HepG2 (cell line): Measurements from ENCODE around the gene TSHZ2. TPM values are rescaled to one million over a fixed set of nuclear protein-coding genes. Genes with fewer than 3 reads are reported as not detected.

ENCODE experiments used
- ATAC-seq: fragments of 200-7000 bp; cut with Tn5 transposase; 3 replicates; pipeline ENCODE4 v1.9.1; 2020; ENCODE audit warnings: mild to moderate bottlenecking, moderate library complexity
- BruUV-seq: library from RNA; stranded (reverse); fragments of 400-500 nt; replicated peaks from 2 replicates; lab custom pipeline; 2021; lab: Mats Ljungman, UMichigan
- CTCF ChIA-PET: fragments of 300-600 bp; formaldehyde crosslinking; extraction: SDS; loops from one replicate; lab custom pipeline; 2021; ENCODE audit warnings: low total read pairs, inconsistent platforms, low intra/inter-chr PET ratio; lab: Yijun Ruan, JAX
- POLR2A ChIA-PET: fragments of 350-600 bp; sonication (Branson Sonifier 250); formaldehyde crosslinking; loops from one replicate; lab custom pipeline; 2020; ENCODE audit warnings: antibody characterized with exemption, inconsistent platforms; lab: Yijun Ruan, JAX
- DNase-seq: peaks from one replicate; pipeline ENCODE4 v3.0.0-alpha.2; 2015; ENCODE audit warnings: low spot score
- FAIRE-seq: peaks from 3 replicates; lab custom pipeline; 2011; peaks lifted over from hg19 to GRCh38; lab: Jason Lieb, UNC
- H2AFZ ChIP-seq: one replicate; pipeline ENCODE4 v1.6.1; 2011; ENCODE audit warnings: low read length, inconsistent platforms
- H3K27ac ChIP-seq: fragments of 300-600 bp; 3 replicates; pipeline ENCODE4 v1.8.0; 2011; ENCODE audit warnings: mixed run types, mild to moderate bottlenecking, mixed read lengths, low read length, inconsistent platforms; ENCODE audit not compliant: insufficient read depth; ENCODE audit errors: extremely low read length
- H3K27me3 ChIP-seq, 2 experiments: fragments of 200-600 bp in 1 of 2; 2 replicates in 1 of 2; 3 replicates in 1 of 2; pipeline versions ENCODE4 v1.6.0 to v1.8.0; 2011; ENCODE audit warnings: low read length in 2 of 2, mild to moderate bottlenecking in 2 of 2, moderate library complexity in 2 of 2, inconsistent platforms in 1 of 2; ENCODE audit not compliant: insufficient read depth in 2 of 2, control insufficient read depth in 1 of 2
- H3K36me3 ChIP-seq, 2 experiments: fragments of 200-600 bp in 1 of 2; replicated peaks in 1 of 2; 2 replicates in 1 of 2; 3 replicates in 1 of 2; pipeline versions ENCODE4 v1.5.1 to v1.8.0; 2011; ENCODE audit warnings: low read length in 2 of 2, inconsistent platforms in 1 of 2; ENCODE audit not compliant: insufficient read depth in 2 of 2, control insufficient read depth in 1 of 2
- H3K4me1 ChIP-seq: 2 replicates; pipeline ENCODE4 v1.5.1; 2012; ENCODE audit warnings: low read length, inconsistent platforms; ENCODE audit not compliant: insufficient read depth
- H3K4me2 ChIP-seq: 2 replicates; pipeline ENCODE4 v1.6.0; 2011; ENCODE audit warnings: low read depth, low read length, inconsistent platforms
- H3K4me3 ChIP-seq, 3 experiments: fragments of 200-600 bp in 1 of 3; sonication (generic), shearing (Covaris generic) in 1 of 3; replicated peaks in 1 of 3; 2 replicates each; pipeline ENCODE4 v1.5.1; 2011 to 2016; ENCODE audit warnings: low read length in 3 of 3, inconsistent platforms in 2 of 3, low read depth in 2 of 3, mild to moderate bottlenecking in 2 of 3, control low read depth in 1 of 3, mixed read lengths in 1 of 3; ENCODE audit not compliant: insufficient read depth in 1 of 3
- H3K79me2 ChIP-seq: one replicate; pipeline ENCODE4 v1.6.1; 2011; ENCODE audit warnings: low read length, inconsistent platforms; ENCODE audit not compliant: insufficient read depth
- H3K9ac ChIP-seq: 2 replicates; pipeline ENCODE4 v1.6.0; 2011; ENCODE audit warnings: mild to moderate bottlenecking, low read depth, low read length, inconsistent platforms; ENCODE audit not compliant: insufficient read depth
- H3K9me3 ChIP-seq: 2 replicates; pipeline ENCODE4 v1.5.1; 2012; ENCODE audit warnings: mild to moderate bottlenecking, low read length
- H4K20me1 ChIP-seq: 2 replicates; pipeline ENCODE4 v1.6.0; 2011; ENCODE audit warnings: inconsistent platforms, mild to moderate bottlenecking, low read length, moderate library complexity; ENCODE audit not compliant: insufficient read depth
- ARNT2 ChIP-seq: sonication (generic); formaldehyde crosslinking; IDR thresholded peaks from 2 replicates; pipeline ENCODE4 v1.8.0; 2022; ENCODE audit warnings: mild to moderate bottlenecking, low read depth, missing genetic modification reagents, moderate library complexity
- RARA ChIP-seq: IDR thresholded peaks from 2 replicates; pipeline ENCODE4 v1.6.1; 2016; ENCODE audit warnings: missing genetic modification reagents, missing compliant biosample characterization
- ZKSCAN8 ChIP-seq: IDR thresholded peaks from 2 replicates; pipeline ENCODE4 v1.6.1; 2016; ENCODE audit warnings: borderline replicate concordance, missing genetic modification reagents, missing compliant biosample characterization
- ZMYM2 ChIP-seq: sonication (generic); formaldehyde crosslinking; IDR thresholded peaks from 2 replicates; pipeline ENCODE4 v1.8.0; 2022; ENCODE audit warnings: mild to moderate bottlenecking, missing genetic modification reagents
- ZNF235 ChIP-seq: sonication (generic); formaldehyde crosslinking; IDR thresholded peaks from 2 replicates; pipeline ENCODE4 v1.8.1; 2023; ENCODE audit warnings: mild to moderate bottlenecking, missing genetic modification reagents, borderline replicate concordance
- WGBS: methylation state at CpG from one replicate; pipeline ENCODE4 v1.1.6; 2017; ENCODE audit warnings: low lambda C conversion rate; 5-methylcytosine and 5-hydroxymethylcytosine counted together
- in situ Hi-C: cut with HindIII; loops from 2 replicates; pipeline ENCODE4 v1.10.0; 2017; ENCODE audit warnings: low pct_unique_long_range_greater_than_20kb; ENCODE audit not compliant: extremely low pct_ligation_motif_present
- intact Hi-C: fragments of 100-400 bp; cut with micrococcal nuclease; formaldehyde crosslinking; loops from one replicate; pipeline ENCODE4 v1.10.0; 2022; ENCODE audit not compliant: unreplicated experiment
- polyA plus RNA-seq, 8 experiments: library from polyadenylated mRNA; depleted of rRNA in 3 of 8; stranded (reverse) in 7 of 8; unstranded in 1 of 8; fragments of >200 nt; fragmentation: Illumina TruSeq in 4 of 8; extraction: Trizol in 4 of 8; gene quantifications; 2 replicates each; pipeline versions ENCODE4 v1.2.1 to v1.2.3, GENCODE V29; 2011 to 2016; ENCODE audit warnings: low read depth in 4 of 8, missing spikeins in 1 of 8, mixed read lengths in 1 of 8; ENCODE audit not compliant: insufficient read depth in 1 of 8
- total RNA-seq, 5 experiments: library from RNA; depleted of rRNA; stranded (reverse); fragments of >200 nt; fragmentation: Illumina TruSeq; extraction: Trizol; gene quantifications; 2 replicates each; pipeline ENCODE4 v1.2.3, GENCODE V29; 2016; ENCODE audit warnings: low read depth in 1 of 5

TSHZ2 gene
- total and polyA plus RNA-seq, 2 of the 13 experiments (the other 11 are each of a cell fraction or from before 2014, with no cell fraction given): 0.01 TPM; not detected in 1

DNA sequence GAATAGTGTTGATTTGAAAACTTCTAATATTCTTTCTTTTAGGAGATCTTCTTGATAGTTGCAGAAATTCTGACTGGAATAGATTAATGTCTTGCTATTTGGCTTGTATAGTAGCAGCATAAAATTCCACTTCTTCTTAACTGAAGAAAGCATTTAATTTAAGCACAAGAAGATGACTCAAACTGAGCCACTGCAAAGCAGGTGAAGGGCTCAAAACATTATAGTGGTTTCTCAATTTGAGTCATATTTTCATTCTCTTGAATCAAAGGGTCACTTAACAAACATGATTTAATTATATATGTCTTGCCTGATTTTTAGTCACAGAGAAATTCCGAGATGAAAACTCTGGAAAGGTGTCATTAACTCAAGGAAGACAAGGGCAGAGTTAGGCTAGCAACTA is 382.2 kb downstream of the TSHZ2 start:
- BruUV-seq: no TSS peak
- FAIRE-seq (no peak), ATAC-seq (no peak), DNase-seq (no peak)
- Histone ChIP-seq H3K27ac (no peak overlapping the region), H3K36me3 (no peaks in the 10 kb centered on the region), H3K9ac (no peak overlapping the region), H3K79me2 (no peaks in the 10 kb centered on the region), H3K4me1 (no peaks in the 10 kb centered on the region), H4K20me1 (no peaks in the 10 kb centered on the region), H3K9me3 (peaks cover 11% of the 10 kb centered on the region), H3K27me3 (no peaks in the 10 kb centered on the region), H2AFZ (no peak overlapping the region), H3K4me3 (no peak overlapping the region), H3K4me2 (no peak overlapping the region)
- ChIA-PET CTCF (no interaction called here), POLR2A (no interaction called here)
- intact Hi-C loops (no loop called here), in situ Hi-C loops (no loop called here)
- no peak for TF ChIP-seq ZMYM2 (CRISPR knock-in tag)
- TF ChIP-seq ZKSCAN8 (CRISPR knock-in tag): no peak
- no peak for TF ChIP-seq ZNF235
- WGBS: 3% methylated on average over 1 of the region's 1 CpG

DNA sequence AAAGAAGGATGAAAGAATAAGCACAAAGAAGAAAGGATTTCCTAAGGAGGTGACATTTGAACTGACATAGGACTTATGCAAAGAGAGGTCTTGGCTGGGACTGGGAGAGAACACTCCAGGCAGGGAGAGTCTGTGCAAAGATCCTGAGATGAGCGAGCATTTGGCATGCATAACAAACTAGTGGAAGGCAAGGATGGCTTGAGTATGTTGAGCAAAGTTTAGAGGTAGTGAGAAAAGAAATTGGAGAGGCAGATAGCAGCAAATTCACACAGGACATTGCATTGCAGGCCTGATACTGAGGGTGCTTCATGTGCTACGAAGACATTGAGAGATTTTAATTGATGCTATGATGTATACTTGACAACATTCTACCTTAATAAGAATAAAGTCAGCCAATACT is 383.6 kb downstream of the TSHZ2 start:
- FAIRE-seq (no peak), DNase-seq (no peak), ATAC-seq (no peak)
- ChIA-PET CTCF (no interaction called here), POLR2A (no interaction called here)
- intact Hi-C loops (no loop called here), in situ Hi-C loops (no loop called here)
- BruUV-seq: no TSS peak
- H3K4me3 ChIP-seq: no peak overlapping the region
- H3K27me3 ChIP-seq: no peaks in the 10 kb centered on the region
- no peak overlapping the region for H3K9ac ChIP-seq
- H3K9me3 ChIP-seq: peaks cover 11% of the 10 kb centered on the region
- H2AFZ ChIP-seq: no peak overlapping the region
- H3K4me2 ChIP-seq: no peak overlapping the region
- H3K79me2 ChIP-seq: no peaks in the 10 kb centered on the region
- TF ChIP-seq ARNT2 (CRISPR knock-in tag): no peak
- no peak for TF ChIP-seq RARA (CRISPR knock-in tag)
- WGBS: 1% methylated on average over 2 of the region's 2 CpGs
- H4K20me1 ChIP-seq: no peaks in the 10 kb centered on the region
- no peak overlapping the region for H3K27ac ChIP-seq
- H3K4me1 ChIP-seq: no peaks in the 10 kb centered on the region
- H3K36me3 ChIP-seq: no peaks in the 10 kb centered on the region
